ENCODE measurements around the gene TNNT2.

The TNNT2 gene

DNA sequence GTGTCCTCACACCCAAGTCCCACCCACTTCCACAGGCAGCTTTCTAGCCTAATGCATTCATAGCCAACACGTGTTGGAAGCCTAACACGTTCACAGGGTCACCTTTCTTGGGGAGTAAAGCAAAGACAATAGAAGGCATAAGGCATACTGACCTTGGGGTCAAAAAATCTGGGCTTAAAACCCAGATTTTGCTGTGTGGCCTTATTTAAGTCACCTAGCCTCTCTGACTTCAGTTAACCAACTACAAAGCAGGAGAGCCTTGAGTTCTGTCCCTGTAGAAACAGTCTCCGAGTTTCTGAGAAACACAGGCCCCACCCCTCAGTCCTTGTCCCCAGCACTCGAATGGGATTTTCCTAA, 1.4 kb downstream of the TNNT2 start:
- DNase-seq, result no peak

DNA sequence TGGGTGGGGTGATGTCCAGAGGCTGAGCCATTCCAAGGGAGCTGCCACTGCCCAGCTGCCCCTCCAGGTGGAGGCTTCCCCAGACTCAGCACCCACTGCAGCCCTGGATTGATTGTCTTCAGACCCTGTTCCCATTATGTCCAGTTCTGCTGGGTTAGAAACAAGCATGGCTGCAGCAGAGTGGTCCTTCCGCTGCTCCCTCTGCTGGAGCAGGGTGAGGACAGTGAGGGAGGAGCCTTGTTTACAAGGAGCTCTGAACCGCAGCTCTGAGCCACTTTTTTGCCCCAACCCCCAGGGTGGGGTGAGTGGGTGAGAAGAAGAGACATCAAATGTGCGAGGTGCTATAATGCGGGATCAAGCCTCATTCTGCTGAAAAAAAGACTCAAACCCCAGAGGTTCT, 2.3 kb downstream of the TNNT2 start:
- DNase-seq, result no peak

GRCh38 chr1:201374364-201374763, 3.1 kb downstream of the TNNT2 start:
- no peak for DNase-seq

DNA sequence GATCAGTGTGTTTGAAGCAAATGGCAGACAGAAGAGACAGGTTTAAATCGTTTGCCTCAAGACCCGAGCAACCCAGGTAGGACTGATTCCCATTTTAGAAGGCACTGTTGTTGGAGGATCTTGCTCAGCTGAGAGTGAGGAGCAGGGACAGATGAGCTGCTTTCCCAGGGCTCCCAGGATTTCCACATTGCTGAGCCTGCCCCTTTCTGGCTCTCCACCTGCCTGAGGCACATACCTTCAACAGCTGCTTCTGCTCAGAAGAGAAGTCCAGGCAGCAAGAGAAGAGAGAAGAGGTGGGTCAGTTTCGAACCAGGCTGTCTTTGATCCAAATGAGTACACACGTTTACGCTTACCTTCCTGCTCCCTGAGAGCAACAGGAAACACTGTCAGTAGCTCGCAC, 5.7 kb downstream of the TNNT2 start:
- DNase-seq, result no peak

DNA sequence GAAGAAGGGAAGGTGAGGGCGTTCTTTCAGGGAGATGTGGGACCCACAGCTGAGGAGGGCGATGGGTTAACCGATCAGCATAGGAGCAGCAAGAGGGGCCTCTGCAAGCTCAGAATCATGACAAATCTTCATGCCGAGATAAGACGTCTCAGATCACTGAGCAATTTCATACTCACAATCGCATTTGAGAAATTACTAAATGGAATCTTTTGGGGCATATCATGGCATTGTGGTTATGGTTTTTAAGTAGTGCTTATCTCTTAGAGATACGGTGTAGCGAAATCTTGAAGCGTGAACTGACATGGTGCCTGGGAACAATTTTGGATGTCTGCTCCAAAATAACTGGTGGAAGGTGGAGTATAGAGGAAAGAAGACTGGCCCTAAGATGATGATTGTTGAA, 6.2 kb downstream of the TNNT2 start:
- no peak for DNase-seq

DNA sequence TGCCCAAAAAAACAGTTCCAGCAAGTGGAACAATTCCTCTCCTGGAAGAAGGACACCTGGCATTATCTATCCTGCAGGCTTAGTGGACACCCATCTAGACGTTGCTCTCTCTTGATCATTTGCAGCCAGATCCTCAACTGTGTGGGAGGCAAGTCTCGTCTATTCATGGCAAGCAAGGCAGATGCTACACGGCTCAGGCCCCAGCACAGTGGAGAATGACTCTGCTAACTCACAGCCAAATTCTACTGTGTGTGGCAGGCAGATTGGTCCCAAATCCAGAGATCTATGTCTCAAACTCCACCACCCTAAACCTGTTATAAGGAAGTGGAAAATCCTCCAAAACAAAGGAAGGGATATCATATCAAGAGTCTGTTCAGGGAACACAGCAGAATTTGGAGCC, 7.0 kb downstream of the TNNT2 start:
- no peak for DNase-seq

- no peak for DNase-seq
Observed at GRCh38 chr1:201369209-201369608, 8.3 kb downstream of the TNNT2 start.

- DNase-seq, result no peak
Observed at GRCh38 chr1:201366696-201367095, 10.8 kb downstream of the TNNT2 start.

- no peak for DNase-seq
Observed at GRCh38 chr1:201365251-201365650, 12.2 kb downstream of the TNNT2 start.

DNA sequence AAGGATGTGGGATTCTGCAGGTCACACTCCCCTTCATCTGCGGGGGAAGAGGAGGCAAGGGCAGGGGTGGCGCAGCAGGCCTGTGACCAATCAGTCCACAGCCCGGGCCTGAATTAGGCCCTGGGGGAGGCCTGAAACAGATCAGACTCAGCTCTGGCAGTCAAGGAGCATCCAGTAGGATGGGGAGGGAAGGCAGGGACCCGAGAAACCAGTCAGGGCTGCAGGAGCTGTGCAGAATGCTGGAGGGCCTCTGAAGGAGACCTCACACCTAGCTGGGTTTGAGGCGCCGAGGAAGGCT, 12.7 kb downstream of the TNNT2 start:
- DNase-seq, result no peak

- no peak for DNase-seq
Observed at GRCh38 chr1:201363467-201363866, 14.0 kb downstream of the TNNT2 start.

DNA sequence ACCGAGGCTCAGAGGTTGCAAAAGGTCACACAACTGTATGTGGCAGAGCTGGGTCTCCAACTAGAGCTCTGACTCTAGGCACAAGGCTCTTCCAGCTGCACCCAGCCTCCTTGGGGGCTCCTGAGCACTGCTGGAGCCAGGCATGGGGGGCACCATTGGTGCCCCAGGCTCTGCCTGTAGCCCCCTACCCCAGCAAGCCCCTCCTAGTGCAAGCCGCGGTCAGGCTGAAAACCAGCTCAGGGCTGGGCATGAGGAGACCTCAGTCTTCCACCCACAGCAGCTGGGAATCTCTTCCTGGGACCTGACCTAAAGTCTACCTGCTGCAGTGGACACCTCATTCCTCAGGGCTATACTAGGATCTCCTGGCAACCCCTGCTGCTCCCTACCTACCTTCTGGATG, 14.6 kb downstream of the TNNT2 start:
- DNase-seq, result no peak

DNA sequence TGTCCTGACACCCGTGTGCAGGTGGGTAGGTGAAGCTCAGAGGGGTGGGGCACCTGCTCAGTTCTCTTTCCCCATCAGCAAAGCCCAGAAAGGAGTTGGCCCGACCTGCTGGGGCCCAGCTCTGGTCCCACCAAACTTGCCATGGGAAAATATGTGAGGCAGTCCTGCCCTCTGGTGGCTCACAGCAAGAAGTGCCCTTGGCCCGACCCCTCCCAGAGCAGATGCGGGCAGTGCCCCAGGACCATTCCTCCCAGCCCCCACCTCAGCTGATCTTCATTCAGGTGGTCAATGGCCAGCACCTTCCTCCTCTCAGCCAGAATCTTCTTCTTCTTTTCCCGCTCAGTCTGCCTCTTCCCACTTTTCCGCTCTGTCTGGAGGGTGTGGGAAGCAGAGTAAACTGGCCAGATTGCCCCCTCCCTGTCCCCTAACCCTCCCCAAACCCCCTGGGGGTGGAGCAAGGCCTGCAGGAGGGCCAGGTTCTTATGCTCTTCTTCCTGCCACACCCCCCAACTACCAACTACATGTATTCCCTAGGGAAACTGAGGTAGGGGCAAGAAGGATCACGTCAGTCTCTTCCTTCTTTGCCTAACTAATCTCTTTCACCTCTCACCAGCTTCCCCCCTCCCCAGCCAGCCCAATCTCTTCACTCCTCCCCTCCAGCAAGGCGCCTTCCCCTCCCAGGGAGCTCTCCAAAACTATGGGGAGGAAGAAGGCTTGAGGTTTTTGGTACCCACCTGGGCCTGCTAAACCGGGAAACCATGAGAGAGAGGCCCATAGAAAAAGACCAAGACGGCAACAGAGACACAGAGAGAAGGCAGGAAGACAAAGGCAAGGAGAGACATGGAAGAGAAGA, 15.6 kb downstream of the TNNT2 start:
- peak; percentile 21 for DNase-seq

- no peak for DNase-seq
Observed at GRCh38 chr1:201360901-201361651, 16.4 kb downstream of the TNNT2 start.

- no peak for DNase-seq
Observed at GRCh38 chr1:201360486-201360885, 17.0 kb downstream of the TNNT2 start.

- no peak for DNase-seq
Observed at GRCh38 chr1:201359873-201360210, 17.6 kb downstream of the TNNT2 start.

DNA sequence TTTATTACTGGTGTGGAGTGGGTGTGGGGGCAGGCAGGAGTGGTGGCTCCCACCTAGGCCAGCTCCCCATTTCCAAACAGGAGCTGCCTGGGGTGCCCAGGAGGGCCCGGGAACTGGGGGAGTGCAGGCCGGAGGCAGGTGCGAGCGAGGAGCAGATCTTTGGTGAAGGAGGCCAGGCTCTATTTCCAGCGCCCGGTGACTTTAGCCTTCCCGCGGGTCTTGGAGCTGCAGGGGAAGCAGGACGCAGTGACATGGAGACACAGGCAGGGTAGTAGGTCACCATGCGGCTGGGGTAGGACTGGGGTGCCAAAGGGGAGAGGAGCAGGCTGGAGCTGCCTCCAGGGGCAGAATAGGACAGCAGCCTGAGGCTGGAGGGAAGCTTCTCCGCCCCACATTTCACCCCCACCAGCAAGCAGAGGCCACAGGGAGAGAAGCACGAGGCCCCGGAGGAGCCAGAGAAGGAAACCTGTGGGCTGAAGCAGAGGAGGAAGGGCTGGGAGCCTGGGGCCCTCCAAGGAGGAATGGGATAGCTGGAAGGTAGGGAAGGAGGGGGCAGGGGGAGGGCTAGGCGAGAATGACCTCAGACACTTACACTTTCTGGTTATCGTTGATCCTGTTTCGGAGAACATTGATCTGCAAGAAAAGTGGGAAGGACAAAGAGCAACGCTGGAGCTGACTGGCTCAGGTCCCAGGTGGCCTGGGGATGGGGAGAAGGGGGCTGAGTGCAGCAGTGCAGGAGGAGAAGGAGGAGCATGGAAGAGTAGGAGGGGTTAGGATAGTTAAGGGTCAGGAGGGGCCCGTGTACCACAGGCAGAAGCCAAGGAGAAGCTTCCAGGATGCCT, 18.2 kb downstream of the TNNT2 start:
- DNase-seq, result no peak

GRCh38 chr1:201358596-201358995, 18.9 kb downstream of the TNNT2 start:
- no peak for DNase-seq

DNA sequence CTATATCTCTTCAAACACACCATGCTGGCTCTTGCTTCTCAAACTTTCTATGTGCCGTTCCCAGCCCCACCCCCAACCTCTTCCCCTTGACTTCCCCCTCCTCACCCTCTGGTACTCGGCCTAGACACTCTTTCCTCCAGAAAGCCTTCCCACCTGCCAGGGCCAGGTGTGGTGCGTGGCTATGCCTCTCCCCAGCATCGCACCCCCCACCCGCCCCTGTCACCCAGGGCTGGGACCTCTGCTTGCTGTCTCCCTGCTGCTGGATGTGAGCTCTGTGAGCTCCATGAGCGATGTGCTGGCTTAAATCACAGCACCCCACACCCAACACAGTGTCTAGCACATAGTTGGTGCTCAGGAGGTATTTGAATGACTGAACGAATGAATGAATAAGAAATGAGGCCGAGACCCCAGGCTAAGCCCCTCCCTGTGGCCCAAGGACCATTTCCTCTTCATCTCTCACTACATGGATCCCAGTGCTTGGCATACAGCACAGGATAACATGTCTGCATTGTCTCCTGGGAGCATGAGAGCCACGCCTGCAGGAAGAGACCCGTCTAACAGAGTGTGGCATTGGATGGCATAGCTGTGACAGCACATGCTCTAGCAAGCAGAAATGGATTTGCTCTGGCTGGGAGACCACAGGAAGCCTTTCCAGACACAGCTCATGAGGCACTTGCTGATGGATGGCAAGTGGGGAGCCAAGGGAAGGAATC, 19.7 kb downstream of the TNNT2 start:
- DNase-seq, result no peak

DNA sequence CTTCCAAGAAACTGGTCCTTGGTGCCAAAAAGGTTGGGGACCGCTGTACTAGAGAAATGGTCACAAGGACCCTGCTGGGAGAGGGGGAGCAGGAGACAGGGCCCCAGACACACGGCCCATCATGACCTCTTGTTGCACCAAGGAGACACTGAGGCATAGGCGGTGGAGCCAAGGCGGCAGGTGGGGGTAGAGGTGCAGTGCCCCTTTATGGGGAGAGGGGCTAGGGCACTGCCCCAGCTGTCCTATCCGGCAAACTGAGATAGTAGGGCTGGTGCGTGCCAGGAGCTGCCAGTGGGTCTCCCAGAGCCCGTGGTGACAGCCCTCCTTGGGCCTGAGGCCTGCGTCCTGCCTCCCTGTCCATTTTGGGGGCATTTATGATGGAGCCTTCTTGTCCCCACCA, 20.3 kb downstream of the TNNT2 start:
- no peak for DNase-seq

- DNase-seq, result no peak
Observed at GRCh38 chr1:201356701-201357100, 20.8 kb downstream of the TNNT2 start.

- DNase-seq, result no peak
Observed at GRCh38 chr1:201356236-201356635, 21.2 kb downstream of the TNNT2 start.

DNA sequence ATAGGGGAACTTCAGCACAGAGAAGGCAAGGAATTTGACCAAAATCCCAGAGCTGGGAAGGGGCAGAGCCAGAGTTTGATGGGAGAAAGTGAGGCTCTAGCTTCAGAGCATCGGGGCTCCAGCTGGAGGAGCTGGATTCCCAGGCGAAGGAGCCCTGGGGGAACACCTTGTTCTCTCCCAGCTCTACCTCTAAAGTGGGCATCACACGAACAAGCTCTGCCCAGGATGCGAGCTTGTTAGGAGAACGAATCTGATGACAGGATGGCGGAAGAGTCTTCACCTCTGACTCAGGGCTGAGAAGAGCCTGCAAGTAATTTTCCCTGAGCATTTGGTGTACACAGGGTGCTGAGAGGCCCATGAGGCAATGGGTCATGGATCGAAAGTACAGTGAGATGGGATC, 22.0 kb downstream of the TNNT2 start:
- DNase-seq, result no peak
